GM12865 (cell line): ENCODE results near the gene SLC12A7.

ENCODE experiments used
- DNase-seq: peaks from one replicate; pipeline ENCODE4 v3.0.0; 2010; ENCODE audit warnings: low read depth
- H3K4me3 ChIP-seq: 2 replicates; pipeline ENCODE4 v1.5.1; 2011; ENCODE audit warnings: mild to moderate bottlenecking, low read depth, low read length, control low read depth
- TF ChIP-seq, protein P1 (sequence below): IDR thresholded peaks from 2 replicates; pipeline ENCODE4 v1.5.1; 2011; ENCODE audit warnings: low read length, control low read depth, low read depth, inconsistent platforms; ENCODE audit not compliant: insufficient read depth; ENCODE audit errors: missing control alignments

SLC12A7 gene

DNA sequence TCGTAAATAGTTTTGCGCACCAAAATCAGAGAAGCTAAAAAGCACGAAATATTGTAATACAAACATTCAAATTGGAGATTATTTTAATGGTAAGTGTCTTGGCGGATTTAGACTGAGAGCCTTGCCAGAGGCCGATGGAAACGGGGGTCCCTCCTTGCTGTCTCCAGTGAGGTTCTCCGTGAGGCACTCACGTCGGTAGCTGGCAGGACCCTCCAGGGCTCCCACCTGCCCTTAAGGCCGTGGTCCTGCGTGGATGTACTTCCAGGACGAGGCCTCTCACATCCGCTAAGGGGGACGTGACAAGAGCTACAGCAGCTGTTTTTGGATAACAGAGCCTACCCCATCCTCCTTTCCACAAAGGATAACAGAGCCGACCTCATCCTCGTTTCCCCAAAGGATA, 95.4 kb downstream of the SLC12A7 start:
- TF ChIP-seq, protein P1, sequence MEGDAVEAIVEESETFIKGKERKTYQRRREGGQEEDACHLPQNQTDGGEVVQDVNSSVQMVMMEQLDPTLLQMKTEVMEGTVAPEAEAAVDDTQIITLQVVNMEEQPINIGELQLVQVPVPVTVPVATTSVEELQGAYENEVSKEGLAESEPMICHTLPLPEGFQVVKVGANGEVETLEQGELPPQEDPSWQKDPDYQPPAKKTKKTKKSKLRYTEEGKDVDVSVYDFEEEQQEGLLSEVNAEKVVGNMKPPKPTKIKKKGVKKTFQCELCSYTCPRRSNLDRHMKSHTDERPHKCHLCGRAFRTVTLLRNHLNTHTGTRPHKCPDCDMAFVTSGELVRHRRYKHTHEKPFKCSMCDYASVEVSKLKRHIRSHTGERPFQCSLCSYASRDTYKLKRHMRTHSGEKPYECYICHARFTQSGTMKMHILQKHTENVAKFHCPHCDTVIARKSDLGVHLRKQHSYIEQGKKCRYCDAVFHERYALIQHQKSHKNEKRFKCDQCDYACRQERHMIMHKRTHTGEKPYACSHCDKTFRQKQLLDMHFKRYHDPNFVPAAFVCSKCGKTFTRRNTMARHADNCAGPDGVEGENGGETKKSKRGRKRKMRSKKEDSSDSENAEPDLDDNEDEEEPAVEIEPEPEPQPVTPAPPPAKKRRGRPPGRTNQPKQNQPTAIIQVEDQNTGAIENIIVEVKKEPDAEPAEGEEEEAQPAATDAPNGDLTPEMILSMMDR = no peak
- H3K4me3 ChIP-seq = no peak overlapping the region
- DNase-seq = no peak

DNA sequence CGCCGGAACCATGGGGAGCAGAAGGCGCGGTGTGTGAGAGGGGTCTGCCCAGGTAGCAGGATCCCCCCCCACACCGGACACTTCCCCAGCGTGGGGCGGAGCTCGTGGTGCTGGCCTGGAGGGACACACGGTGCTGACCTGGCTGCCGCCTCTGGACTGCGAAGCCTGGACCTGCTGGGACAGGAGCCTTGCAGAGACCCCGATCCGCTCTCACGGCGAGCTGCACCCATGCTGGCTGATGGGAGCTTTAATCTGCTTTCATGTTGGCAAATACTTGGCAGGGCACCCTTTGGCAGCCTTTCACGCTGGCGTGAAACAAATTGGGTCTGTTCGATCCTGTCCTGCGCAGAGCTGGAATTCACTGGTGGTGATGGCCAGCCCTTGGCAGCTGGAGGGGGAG, 95.8 kb downstream of the SLC12A7 start:
- no peak overlapping the region for H3K4me3 ChIP-seq
- TF ChIP-seq, protein P1 = no peak
- no peak for DNase-seq

GRCh38 chr5:1015507-1015906, 96.4 kb downstream of the SLC12A7 start:
- H3K4me3 ChIP-seq = no peak overlapping the region
- TF ChIP-seq, protein P1 = no peak
- DNase-seq = no peak

GRCh38 chr5:1014781-1015221, 97.1 kb downstream of the SLC12A7 start:
- H3K4me3 ChIP-seq = no peak overlapping the region
- no peak for DNase-seq
- TF ChIP-seq, protein P1 = no peak

- DNase-seq = no peak
- H3K4me3 ChIP-seq = no peak overlapping the region
- TF ChIP-seq, protein P1 = no peak
These were observed 97.5 kb downstream of the SLC12A7 start for GRCh38 chr5:1014346-1014745.

DNA sequence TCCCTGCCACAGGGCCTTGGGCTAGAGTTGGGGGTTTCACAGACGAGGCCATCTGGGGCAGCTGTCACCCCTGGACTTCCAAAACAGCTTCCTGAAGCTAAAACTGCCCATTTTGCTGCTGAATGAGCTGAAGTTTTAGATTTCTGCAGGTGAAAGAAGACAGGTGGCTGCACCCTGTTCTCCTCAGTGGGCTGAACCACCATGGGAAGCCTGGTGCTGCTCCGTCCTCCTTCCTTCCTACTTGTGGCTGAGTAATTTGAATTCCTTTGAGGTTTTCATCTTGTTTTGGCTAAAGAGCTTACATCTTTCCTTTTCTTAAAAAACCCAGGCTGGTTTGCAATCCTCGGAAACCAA, 97.9 kb downstream of the SLC12A7 start:
- no peak for DNase-seq
- no peak overlapping the region for H3K4me3 ChIP-seq
- TF ChIP-seq, protein P1 = no peak

DNA sequence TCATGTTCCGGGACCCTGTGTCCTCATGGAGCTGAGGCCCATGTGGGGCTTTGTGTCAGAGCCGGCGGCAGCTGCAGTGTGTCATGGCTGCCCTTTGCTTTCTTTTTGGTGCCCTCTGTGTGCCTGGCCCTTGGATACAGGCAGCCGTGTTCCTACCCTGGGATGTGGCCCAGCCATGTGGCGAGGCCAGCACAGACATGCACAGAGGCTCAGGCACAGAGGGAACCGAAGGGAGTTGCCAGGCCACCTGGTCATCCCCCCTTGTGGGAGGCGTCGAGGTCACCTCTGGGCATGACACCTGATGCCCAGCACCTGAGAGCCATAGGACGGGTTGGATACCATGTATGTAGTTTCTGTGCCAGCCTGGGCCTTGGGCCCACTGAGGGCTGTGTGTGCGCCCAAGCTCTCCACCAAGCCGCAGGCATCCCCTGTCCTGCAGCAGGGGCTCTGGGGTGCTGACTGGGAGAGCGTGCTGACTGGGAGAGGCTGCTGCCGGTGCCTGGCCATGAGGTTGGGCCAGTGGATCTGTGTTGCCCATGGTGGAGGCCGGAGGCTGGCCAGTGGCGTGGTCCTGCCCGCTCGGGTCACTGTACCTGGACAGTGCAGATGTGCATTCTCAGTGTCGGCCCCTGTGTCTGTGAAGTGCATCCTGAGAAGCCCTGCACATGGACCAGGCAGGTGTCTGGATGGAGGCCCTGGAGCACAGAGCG, 98.5 kb downstream of the SLC12A7 start:
- DNase-seq = no peak
- TF ChIP-seq, protein P1 = no peak
- H3K4me3 ChIP-seq = no peak overlapping the region
